Measurements from ENCODE around the gene ZC3HAV1. TPM values are rescaled to one million over a fixed set of nuclear protein-coding genes. Genes with fewer than 3 reads are reported as not detected.
"Not testable (repeated sequence)": the region's sequence is repeated elsewhere in the genome, so short reads cannot be mapped to it uniquely, and the experiment has no call there.

ZC3HAV1 gene
- 100 to 1,000 TPM; 117 to 118 TPM for total RNA-seq

DNA sequence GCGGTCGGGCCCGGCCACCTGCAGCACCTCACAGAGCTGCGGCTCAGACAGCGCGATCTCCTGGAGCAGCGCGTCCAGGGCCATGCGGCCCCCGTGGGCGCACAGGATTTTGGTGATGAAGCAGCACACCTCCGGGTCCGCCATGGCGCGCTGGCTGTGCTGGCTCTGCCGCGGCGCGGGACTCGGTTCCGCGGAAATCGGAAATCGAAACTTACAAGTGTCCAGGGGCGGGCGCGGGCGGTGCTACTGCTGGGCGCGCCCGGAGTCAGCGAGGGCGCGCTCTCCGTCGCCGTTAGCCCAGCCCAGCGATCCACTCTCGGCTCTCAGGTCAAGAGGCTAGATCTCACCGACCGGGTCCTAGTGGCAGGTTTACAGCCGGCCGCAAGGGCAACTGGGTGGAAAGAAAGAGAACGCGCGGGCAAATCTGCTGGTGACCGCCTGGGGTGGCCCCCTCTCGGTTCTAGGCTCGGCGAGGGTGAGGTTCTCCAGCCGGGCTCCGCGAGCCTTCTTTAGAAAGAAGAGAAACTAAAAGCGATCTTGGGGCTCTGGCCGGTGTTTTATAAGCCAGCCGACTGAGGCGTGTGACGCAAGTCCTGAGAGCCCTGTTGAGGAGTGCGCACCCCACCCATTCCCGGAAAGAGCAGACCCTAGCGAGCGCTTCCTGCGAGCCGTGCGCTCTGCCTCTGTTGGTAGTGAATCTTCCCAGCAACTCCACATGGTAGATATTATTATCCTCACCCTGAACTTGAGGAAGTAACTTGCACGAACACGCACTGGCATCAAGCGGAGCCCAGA, at the start of gene ZC3HAV1:
TSS of gene ZC3HAV1 (minus strand) at position 533 of the 795 bp plus-strand sequence. CDS start at position 144, 389 bp downstream.
- Mint-ChIP-seq H3K9me3 (peaks cover 5% of the 10 kb centered on the region), H3K36me3 (peaks cover 50% of the 10 kb centered on the region), H3K27ac (peak within 1 kb of the TSS; percentile 95), H3K27me3 (no peaks in the 10 kb centered on the region), H3K4me1 (peaks cover 35% of the 10 kb centered on the region), H3K4me3 (peak within 1 kb of the TSS; percentile 100)
- peak; percentile 88 for DNase-seq

DNA sequence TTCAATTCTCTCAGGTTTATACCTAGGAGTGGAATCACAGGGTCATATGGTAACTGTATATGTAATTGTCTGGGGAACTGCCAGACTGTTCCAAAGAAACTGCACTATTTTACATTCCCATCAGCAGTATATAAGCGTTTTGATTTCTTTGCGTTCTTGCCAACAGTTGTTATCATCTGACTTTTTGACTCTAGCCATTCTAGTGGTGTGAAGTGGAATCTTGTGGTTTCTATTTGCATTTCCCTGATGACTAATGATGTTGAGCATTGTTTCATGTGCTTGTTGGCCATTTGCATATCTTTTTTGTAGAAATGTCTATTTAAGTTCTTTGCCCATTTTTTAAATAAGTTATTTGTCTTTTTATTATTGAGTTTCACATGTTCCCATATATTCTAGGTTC, 44.3 kb upstream of the ZC3HAV1 start:
- Mint-ChIP-seq H3K9me3 (no peaks in the 10 kb centered on the region), H3K36me3 (peaks cover 6% of the 10 kb centered on the region), H3K4me3 (no peak overlapping the region), H3K4me1 (peaks cover 10% of the 10 kb centered on the region), H3K27me3 (no peaks in the 10 kb centered on the region), H3K27ac (no peak overlapping the region)
- no peak for DNase-seq

DNA sequence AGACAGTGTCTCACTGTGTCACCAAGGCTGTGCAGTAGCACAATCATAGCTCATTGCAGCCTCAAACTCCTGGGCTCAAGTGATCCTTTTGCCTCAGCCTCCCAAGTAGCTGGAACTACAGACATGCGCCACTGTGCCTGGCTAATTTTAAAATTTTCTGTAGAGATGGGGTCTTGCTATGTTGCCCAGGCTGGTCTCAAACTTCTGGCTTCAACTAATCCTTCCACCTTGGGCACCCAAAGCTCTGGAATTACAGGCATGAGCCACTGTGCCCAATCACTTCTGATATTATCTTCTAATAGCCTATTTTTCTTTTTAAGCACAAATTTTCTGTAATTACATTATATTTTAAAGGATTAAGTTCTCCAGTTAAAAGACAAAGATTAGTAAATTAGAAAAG, 42.6 kb upstream of the ZC3HAV1 start:
- H3K4me1 Mint-ChIP-seq, result peaks cover 10% of the 10 kb centered on the region
- H3K4me3 Mint-ChIP-seq, result no peak overlapping the region
- DNase-seq, result no peak
- peaks cover 9% of the 10 kb centered on the region for H3K36me3 Mint-ChIP-seq
- H3K9me3 Mint-ChIP-seq, result no peaks in the 10 kb centered on the region
- no peak overlapping the region for H3K27ac Mint-ChIP-seq
- H3K27me3 Mint-ChIP-seq, result no peaks in the 10 kb centered on the region

DNA sequence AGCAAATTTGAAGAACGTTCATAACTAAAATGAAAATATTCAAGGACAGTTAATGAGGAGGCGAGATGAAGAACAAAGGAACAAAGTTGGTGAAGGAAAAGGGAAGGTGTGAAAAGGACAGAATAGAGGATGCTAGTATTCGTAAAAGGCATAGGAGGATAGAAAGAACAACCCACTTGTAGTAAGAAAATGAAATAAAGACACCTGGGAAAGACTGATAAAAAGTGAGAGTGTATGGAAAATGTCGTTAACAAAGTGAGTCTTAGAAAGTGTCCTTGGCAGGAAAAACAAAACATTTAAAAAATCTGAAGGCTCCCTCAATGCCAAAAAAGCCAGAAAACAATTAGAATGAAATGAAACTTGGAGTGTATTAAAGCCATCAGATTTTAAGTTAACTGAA, 29.6 kb upstream of the ZC3HAV1 start:
- DNase-seq, result no peak
- no peak overlapping the region for H3K27ac Mint-ChIP-seq
- no peaks in the 10 kb centered on the region for H3K27me3 Mint-ChIP-seq

DNA sequence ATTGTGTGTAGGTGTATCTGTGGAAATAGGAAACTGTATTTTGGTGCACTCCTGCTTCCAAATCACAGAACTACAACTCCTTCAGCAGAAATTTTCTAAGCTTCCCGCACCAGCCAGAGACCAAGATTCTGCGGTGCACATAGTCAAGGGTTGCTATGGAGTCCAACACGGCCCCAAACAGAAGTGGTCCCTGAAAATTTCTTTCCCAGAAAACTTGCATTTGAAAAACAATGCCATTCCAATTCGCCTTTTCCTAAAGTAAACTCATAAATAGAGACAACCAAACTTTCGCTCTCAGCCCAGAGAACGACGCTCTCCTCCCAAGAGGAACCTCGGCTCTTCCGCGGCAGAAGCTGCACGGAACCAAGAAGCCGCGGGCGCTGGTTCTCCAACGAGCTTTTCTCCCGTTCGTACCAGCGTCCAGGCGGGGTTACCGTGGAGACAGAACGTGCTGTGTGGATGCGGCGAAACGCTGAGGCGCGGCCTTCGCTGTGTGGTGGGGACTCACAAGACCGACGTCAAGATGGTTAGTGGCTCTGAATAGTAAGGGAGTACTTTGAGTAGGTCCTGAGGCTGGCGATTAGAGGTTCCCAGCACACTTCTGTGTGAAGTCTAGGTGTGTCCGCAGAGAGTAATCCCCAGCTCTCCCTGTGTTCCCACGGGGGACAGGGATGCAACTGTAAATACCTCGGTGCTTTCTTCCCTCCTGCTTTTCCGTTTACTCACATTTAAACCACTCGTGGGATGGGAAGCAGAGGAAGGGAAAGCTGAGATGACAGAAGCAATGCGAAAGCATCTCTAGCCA, 24.0 kb upstream of the ZC3HAV1 start:
- DNase-seq, result peak; percentile 88
- Mint-ChIP-seq H3K4me1 (peaks cover 6% of the 10 kb centered on the region), H3K27ac (peak overlapping the region; percentile 57), H3K9me3 (peaks cover 1% of the 10 kb centered on the region), H3K36me3 (no peaks in the 10 kb centered on the region), H3K27me3 (no peaks in the 10 kb centered on the region), H3K4me3 (peak overlapping the region; percentile 81)

More for the DNA sequence above, 29.6 kb upstream of the ZC3HAV1 start:
- no peak overlapping the region for H3K4me3 Mint-ChIP-seq
- H3K36me3 Mint-ChIP-seq, result peaks cover 9% of the 10 kb centered on the region
- no peaks in the 10 kb centered on the region for H3K4me1 Mint-ChIP-seq
- H3K9me3 Mint-ChIP-seq, result no peaks in the 10 kb centered on the region

DNA sequence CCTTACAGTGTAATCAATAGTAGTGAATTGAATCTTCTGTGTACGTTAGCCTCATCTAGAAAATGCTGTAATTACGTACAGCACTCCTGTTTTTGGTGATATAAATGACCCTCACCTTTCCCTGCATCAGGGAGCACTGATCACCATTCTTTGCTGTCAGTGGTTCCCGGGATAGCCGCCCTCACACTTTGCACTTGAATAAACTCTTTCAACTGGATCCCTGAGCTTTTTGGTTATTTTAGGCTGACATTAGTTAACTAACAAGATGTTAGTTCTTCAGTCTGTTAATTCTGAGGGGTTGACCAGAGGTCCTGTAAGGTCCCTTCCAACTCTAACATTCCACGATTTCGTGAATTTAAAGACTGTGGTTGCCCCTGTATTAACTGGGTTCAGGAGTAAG, 23.4 kb upstream of the ZC3HAV1 start:
- H3K4me3 Mint-ChIP-seq, result peak overlapping the region; percentile 81
- no peaks in the 10 kb centered on the region for H3K27me3 Mint-ChIP-seq
- DNase-seq, result no peak
- H3K27ac Mint-ChIP-seq, result no peak overlapping the region
- H3K36me3 Mint-ChIP-seq, result no peaks in the 10 kb centered on the region
- peaks cover 1% of the 10 kb centered on the region for H3K9me3 Mint-ChIP-seq
- H3K4me1 Mint-ChIP-seq, result peaks cover 6% of the 10 kb centered on the region

DNA sequence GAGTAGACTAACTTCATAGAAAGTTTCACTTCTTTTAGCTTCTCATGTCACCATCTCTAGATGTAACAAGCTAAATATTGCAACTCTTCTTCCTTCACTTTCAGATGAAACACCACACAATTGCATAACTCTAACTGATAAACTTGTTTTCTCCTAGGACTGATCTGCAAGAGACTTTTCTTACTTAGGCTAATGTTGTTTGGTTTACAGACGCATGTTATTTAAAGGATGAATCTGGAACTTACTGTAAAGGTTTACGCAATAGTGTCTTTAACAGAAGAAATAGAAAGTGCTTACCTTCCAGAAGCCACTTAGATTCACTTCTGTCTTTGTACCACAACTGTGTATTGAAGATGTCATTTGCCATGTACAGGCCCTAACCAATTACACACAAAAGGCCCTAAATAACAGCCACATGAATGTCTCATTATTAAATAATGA, 22.1 kb upstream of the ZC3HAV1 start:
- Mint-ChIP-seq H3K4me3 (no peak overlapping the region), H3K4me1 (peaks cover 15% of the 10 kb centered on the region), H3K27me3 (no peaks in the 10 kb centered on the region), H3K27ac (no peak overlapping the region), H3K36me3 (no peaks in the 10 kb centered on the region), H3K9me3 (peaks cover 1% of the 10 kb centered on the region)
- DNase-seq, result no peak

DNA sequence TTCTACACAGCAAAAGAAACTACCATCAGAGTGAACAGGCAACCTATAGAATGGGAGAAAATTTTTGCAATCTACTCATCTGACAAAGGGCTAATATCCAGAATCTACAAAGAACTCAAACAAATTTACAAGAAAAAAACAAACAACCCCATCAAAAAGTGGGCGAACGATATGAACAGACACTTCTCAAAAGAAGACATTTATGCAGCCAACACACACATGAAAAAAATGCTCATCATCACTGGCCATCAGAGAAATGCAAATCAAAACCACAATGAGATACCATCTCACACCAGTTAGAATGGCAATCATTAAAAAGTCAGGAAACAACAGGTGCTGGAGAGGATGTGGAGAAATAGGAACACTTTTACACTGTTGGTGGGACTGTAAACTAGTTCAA, 20.3 kb upstream of the ZC3HAV1 start:
- H3K27ac Mint-ChIP-seq, H3K9me3 Mint-ChIP-seq, DNase-seq, H3K4me3 Mint-ChIP-seq, H3K36me3 Mint-ChIP-seq, H3K27me3 Mint-ChIP-seq: not testable (repeated sequence)
- H3K4me1 Mint-ChIP-seq, result peaks cover 19% of the 10 kb centered on the region

DNA sequence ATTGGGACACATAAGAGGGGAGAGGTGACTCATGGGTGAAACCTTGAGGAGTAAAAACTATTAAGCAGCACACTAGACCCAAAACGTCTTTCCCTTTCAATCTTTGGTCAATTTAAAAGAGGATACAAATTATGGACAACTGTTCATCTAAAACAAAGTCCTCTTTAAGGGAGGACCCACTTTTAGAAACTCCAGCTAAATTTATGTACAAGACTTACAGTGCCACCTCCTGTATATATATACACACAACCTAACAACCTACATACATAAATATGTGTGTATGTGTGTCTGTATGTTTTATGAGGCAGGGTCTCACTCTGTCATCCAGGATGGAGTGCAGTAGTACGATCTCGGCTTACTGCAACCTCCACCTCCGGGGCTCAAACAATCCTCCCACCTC, 18.1 kb upstream of the ZC3HAV1 start:
- Mint-ChIP-seq H3K36me3 (no peaks in the 10 kb centered on the region), H3K27me3 (no peaks in the 10 kb centered on the region), H3K4me3 (no peak overlapping the region), H3K4me1 (peaks cover 28% of the 10 kb centered on the region), H3K9me3 (peaks cover 1% of the 10 kb centered on the region), H3K27ac (no peak overlapping the region)
- no peak for DNase-seq

DNA sequence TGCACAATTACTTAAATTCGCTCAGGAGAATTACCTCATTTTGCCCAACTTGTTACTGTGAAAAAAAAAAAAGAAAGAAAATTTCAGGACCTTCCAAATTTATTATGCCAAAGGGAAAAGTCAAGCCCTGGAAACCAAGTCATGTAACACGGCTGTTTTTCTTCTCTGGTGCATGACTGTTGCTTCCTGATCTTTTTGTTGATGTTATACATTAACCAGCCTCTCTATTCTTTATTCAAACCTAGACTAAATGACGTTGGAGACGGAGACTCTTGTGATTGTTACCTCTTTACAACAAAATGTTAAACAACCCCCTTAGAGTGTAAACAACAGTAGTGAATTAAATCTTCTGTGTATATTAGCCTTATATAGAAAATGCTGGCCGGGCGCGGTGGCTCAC, 16.1 kb upstream of the ZC3HAV1 start:
- Mint-ChIP-seq H3K9me3 (peaks cover 1% of the 10 kb centered on the region), H3K27ac (no peak overlapping the region), H3K4me3 (no peak overlapping the region), H3K36me3 (no peaks in the 10 kb centered on the region), H3K27me3 (no peaks in the 10 kb centered on the region), H3K4me1 (peaks cover 26% of the 10 kb centered on the region)
- DNase-seq, result no peak

DNA sequence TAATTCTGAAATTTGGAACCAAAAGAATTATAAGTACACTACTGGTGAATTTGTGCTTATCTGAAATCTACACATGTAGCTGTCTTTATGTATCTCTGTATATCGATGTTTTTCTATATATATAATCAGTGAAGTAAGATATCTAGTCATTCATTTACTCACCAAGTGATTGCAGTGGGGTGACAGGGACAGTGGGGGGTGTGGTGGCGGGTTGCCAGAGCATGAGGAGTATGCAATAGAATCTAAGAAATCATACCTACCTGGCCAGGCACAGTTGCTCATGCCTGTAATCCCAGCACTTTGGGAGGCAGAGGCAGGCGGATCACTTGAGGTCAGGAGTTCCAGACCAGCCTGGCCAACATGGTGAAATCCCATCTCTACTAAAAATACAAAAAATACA, 15.5 kb upstream of the ZC3HAV1 start:
- H3K27ac Mint-ChIP-seq, H3K27me3 Mint-ChIP-seq, H3K36me3 Mint-ChIP-seq, DNase-seq, H3K4me3 Mint-ChIP-seq, H3K9me3 Mint-ChIP-seq: not testable (repeated sequence)
- peaks cover 26% of the 10 kb centered on the region for H3K4me1 Mint-ChIP-seq

DNA sequence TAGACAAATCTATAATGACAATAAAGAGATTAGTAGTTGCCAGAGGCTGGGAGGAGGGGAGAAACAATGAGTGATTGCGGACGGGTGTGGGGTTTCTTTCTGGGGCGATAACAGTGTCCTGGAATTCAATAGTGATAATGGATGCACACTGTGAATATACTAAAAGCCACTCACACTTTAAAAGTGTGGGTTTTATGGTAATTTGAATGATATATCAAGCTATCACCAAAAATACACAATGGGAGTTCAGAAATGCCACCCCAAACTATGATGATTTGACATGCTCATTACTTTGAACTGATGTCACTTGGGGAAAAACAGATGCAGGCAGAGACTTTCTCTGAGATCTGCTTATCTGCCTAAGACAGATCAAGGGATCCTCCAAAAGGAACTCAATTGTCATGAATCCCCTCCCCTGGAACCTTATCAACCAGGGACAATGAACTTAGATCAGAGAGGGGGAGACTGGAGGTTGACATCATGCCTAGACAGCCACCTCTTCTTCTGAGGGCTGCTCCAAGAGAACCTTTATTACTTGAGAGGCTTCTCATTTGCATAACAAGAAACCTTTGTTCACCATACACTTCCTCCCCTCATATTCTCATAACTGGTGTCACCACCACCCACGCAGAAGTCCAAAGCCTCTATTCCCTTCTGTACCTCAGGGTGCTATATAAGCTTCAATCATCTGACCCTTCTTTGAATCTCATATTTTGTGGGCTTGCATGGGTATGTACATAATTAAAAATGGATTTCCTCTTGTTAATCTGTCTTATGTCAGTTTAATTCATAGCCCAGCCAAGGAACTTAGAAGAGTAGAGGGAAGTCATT, 14.8 kb upstream of the ZC3HAV1 start:
- Mint-ChIP-seq H3K27ac (no peak overlapping the region), H3K36me3 (no peaks in the 10 kb centered on the region), H3K9me3 (no peaks in the 10 kb centered on the region), H3K4me1 (peaks cover 29% of the 10 kb centered on the region), H3K4me3 (no peak overlapping the region), H3K27me3 (no peaks in the 10 kb centered on the region)
- DNase-seq, result no peak

DNA sequence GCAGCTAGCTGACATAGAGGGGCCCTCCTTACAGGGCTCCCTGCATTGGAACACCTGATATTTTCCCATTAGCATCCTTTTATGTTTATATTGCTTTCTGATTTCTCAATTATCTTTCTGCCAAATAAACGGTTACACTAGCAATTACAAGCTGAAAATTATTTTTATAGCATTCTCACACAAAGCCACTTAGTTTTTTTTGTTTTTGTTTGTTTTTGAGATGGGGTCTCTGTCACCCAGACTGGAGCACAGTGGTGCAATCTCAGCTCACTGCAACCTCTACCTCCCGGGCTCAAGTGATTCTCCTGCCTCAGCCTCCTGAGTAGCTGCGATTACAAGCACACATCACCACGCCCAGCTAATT, 9.9 kb upstream of the ZC3HAV1 start:
- no peaks in the 10 kb centered on the region for H3K27me3 Mint-ChIP-seq
- peak overlapping the region; percentile 70 for H3K27ac Mint-ChIP-seq
- H3K36me3 Mint-ChIP-seq, result no peaks in the 10 kb centered on the region
- no peaks in the 10 kb centered on the region for H3K9me3 Mint-ChIP-seq
- H3K4me1 Mint-ChIP-seq, result peaks cover 39% of the 10 kb centered on the region
- H3K4me3 Mint-ChIP-seq, result peak overlapping the region; percentile 30
- DNase-seq, result no peak

DNA sequence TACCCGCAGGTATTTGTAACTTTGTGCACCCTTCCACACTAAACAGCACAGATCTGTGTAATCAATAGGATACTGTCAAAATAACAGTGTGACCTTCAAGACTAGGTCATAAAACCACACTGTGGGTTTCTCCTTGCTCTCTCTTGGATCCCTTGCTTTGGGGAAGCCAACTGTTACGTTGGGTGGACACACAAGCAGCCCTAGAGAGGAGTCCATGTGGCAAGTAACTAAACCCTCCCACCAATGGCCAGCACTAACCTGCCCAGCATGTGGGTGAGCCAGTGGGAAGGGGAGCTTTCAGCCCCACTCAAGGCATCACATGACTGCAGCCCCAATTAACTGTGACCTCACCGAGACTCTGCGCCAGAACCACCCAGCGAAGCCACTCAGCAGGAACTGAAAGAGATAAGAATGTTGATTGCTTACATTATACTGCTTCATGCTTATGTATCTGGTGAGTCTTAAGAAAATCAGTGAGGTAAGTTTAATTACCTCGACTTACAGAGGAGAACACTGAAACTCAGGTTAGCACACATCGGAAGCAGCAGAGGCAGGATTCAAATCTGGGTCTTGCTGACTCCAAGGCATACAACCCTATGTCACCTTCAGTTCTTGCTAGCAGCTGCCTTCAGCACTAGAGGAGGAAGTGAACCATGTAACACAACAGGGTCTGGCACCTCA, 9.4 kb upstream of the ZC3HAV1 start:
- DNase-seq, result no peak

More for the DNA sequence above, 9.4 kb upstream of the ZC3HAV1 start:
- no peaks in the 10 kb centered on the region for H3K27me3 Mint-ChIP-seq
- H3K27ac Mint-ChIP-seq, result peak overlapping the region; percentile 70
- peak overlapping the region; percentile 30 for H3K4me3 Mint-ChIP-seq
- H3K9me3 Mint-ChIP-seq, result no peaks in the 10 kb centered on the region
- peaks cover 34% of the 10 kb centered on the region for H3K4me1 Mint-ChIP-seq
- no peaks in the 10 kb centered on the region for H3K36me3 Mint-ChIP-seq
